K562 (cell line): ENCODE measurements around the gene PRKCB. TPM values are rescaled to one million over a fixed set of nuclear protein-coding genes. Genes with fewer than 3 reads are reported as not detected.
A peak's percentile ranks its signal among the peaks of the same experiment; 100 is the strongest.

Source experiments
- FOXJ2 ChIP-seq: fragments of 200-800 bp; sonication (Bioruptor generic); IDR thresholded peaks from 2 replicates; pipeline ENCODE4 v1.6.1; 2016; ENCODE audit warnings: missing genetic modification characterization, missing compliant biosample characterization
- HDAC1 ChIP-seq, 2 experiments: fragments of 450-650 bp; IDR thresholded peaks; 2 replicates each; pipeline ENCODE4 v1.6.1; 2016 to 2017; ENCODE audit warnings: inconsistent platforms in 1 of 2, mild to moderate bottlenecking in 1 of 2, moderate library complexity in 1 of 2
- MXI1 ChIP-seq: IDR thresholded peaks from 2 replicates; pipeline ENCODE4 v1.6.1; 2011; ENCODE audit warnings: low read depth, mild to moderate bottlenecking, improper control_type of control experiment, low read length
- MYNN ChIP-seq, 2 experiments: sonication (generic); formaldehyde crosslinking in 1 of 2; IDR thresholded peaks; 2 replicates each; pipeline versions ENCODE4 v1.5.0 to v1.6.1; 2016 to 2020; ENCODE audit warnings: antibody characterized with exemption in 1 of 2, missing genetic modification reagents in 1 of 2
- NR3C1 ChIP-seq: sonication (generic); formaldehyde crosslinking; IDR thresholded peaks from 2 replicates; pipeline ENCODE4 v1.8.1; 2022; ENCODE audit warnings: missing genetic modification reagents
- PKNOX1 ChIP-seq: fragments of 450-650 bp; IDR thresholded peaks from 2 replicates; pipeline ENCODE4 v1.6.1; 2016
- POLR3G ChIP-seq: IDR thresholded peaks from 2 replicates; pipeline ENCODE4 v1.6.1; 2011; ENCODE audit not compliant: insufficient read length, insufficient replicate concordance; ENCODE audit errors: extremely low read depth
- ZBTB33 ChIP-seq: sonication (generic); formaldehyde crosslinking; IDR thresholded peaks from 2 replicates; pipeline ENCODE4 v1.8.1; 2023; ENCODE audit warnings: mild to moderate bottlenecking, missing genetic modification reagents
- ZBTB49 ChIP-seq: sonication (generic); formaldehyde crosslinking; IDR thresholded peaks from 2 replicates; pipeline ENCODE4 v1.8.0; 2022; ENCODE audit warnings: missing genetic modification reagents, mild to moderate bottlenecking, borderline replicate concordance
- ZNF124 ChIP-seq: sonication (generic); formaldehyde crosslinking; IDR thresholded peaks from 2 replicates; pipeline ENCODE4 v1.8.1; 2022; ENCODE audit warnings: missing genetic modification reagents
- polyA plus RNA-seq, 8 experiments: library from polyadenylated mRNA; depleted of rRNA in 4 of 8; stranded (reverse) in 5 of 8; unstranded in 3 of 8; fragments of >200 nt; fragmentation: Nextera tagmentation in 2 of 8; fragmentation: Illumina TruSeq in 1 of 8; extraction: Ambion mirVana in 2 of 8; extraction: Trizol in 1 of 8; gene quantifications; 2 replicates each; pipeline versions ENCODE4 v1.2.1 to v1.2.3, GENCODE V29; 2011 to 2014; ENCODE audit warnings: inconsistent platforms in 1 of 8, missing spikeins in 1 of 8
- total RNA-seq, 7 experiments: library from RNA; depleted of rRNA in 6 of 7; stranded (reverse); fragments of >200 nt in 6 of 7; fragmentation: Illumina TruSeq in 2 of 7; extraction: Trizol in 2 of 7; gene quantifications; 2 replicates each; pipeline versions ENCODE4 v1.2.1 to v1.2.3, GENCODE V29; 2011 to 2021; ENCODE audit warnings: low replicate concordance in 1 of 7
- TF ChIP-seq, protein P1 (sequence below), 2 experiments: fragments of 200-800 bp in 1 of 2; sonication (Bioruptor generic) in 1 of 2; sonication (generic) in 1 of 2; formaldehyde crosslinking in 1 of 2; IDR thresholded peaks in 1 of 2; conservative IDR thresholded peaks in 1 of 2; 2 replicates each; pipeline versions ENCODE4 v1.5.0 to v1.6.1; 2016 to 2020; ENCODE audit warnings: missing compliant biosample characterization in 1 of 2, missing genetic modification characterization in 1 of 2, missing genetic modification reagents in 1 of 2
- TF ChIP-seq, protein P2 (sequence below): sonication (generic); formaldehyde crosslinking; IDR thresholded peaks from 2 replicates; pipeline ENCODE4 v1.8.0; 2023; ENCODE audit warnings: mild to moderate bottlenecking, missing genetic modification reagents

The PRKCB gene
- total and polyA plus RNA-seq, 9 of the 15 experiments (the other 6 are each of a cell fraction or from before 2014, with no cell fraction given): 49.9 to 276 (median 148) TPM

DNA sequence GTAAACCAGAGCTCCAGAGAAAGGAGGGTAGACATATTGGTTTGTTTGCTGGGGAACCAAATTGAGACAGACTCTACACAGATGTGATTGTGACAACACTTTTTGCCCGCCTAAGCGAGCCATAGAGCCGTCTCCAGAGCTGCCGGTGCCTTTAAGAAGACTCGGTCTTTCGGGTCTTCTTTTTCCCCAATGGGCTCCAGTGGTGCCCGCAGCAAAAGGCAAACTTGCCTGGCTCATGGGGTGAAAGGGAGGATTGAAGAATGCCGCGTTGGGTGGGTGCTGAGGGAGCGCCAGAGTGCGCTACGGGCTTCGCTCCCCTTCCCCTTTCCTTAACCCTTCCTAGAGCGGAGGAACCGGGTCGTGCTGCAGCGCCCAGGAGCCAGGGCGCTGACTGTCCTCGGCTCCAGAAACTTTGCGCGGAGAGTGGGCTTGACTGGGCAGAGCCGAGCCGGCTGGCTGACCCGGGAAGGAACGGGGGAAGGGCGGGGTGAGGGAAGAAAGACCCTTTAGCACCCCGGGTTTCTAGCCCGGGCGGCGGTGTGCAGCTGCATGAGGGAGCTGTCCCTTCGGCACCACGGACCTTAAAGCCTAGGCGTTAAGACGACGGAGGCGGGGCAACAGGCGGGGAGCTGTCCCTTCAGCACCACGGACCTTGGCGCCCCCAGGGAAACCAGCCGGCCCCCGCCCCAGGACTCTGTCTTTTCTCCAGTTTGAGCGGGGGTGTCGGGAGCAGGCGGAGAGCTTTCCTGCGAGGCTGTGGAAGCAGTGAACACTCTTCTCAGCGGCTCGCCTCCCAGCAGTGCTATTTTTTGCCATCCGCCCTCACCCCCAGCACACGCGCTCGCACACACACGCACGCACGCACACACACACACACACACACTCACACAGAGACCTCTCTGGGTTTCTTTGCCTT lies 419.9 kb downstream of the PRKCB start, which contains the start of gene CACNG3 (continued):
- TF ChIP-seq PKNOX1 (no peak), MYNN (IDR thresholded peaks at IDR 0.05) (no peak), MYNN (CRISPR knock-in tag; IDR thresholded peaks at IDR 0.05) (0 out of 2 replicates have a peak, but pooled peaks have one; percentile 68), NR3C1 (CRISPR knock-in tag) (peak; percentile 95), ZNF124 (CRISPR knock-in tag) (0 out of 2 replicates have a peak, but pooled peaks have one; percentile 33), FOXJ2 (tag) (0 out of 2 replicates have a peak, but pooled peaks have one; percentile 18), HDAC1 (IDR thresholded peaks at IDR 0.05) (peak in 1 of 2 experiments; percentile 79; a peak in 2 of 4 replicates), ZBTB33 (peak; percentile 58; the same call in 1 of the 2 replicates), MXI1 (peak; percentile 45; the same call in 1 of the 2 replicates), ZBTB49 (CRISPR knock-in tag) (0 out of 2 replicates have a peak, but pooled peaks have one; percentile 49), POLR3G (no peak)
- TF ChIP-seq, protein P1, sequence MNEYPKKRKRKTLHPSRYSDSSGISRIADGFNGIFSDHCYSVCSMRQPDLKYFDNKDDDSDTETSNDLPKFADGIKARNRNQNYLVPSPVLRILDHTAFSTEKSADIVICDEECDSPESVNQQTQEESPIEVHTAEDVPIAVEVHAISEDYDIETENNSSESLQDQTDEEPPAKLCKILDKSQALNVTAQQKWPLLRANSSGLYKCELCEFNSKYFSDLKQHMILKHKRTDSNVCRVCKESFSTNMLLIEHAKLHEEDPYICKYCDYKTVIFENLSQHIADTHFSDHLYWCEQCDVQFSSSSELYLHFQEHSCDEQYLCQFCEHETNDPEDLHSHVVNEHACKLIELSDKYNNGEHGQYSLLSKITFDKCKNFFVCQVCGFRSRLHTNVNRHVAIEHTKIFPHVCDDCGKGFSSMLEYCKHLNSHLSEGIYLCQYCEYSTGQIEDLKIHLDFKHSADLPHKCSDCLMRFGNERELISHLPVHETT (CRISPR knock-in tag; conservative IDR thresholded peaks at IDR 0.05 in 1 of 2, IDR thresholded peaks at IDR 0.05 in 1 of 2): peak in 1 of 2 experiments; percentile 65; a peak in 1 of 4 replicates
- TF ChIP-seq, protein P2, sequence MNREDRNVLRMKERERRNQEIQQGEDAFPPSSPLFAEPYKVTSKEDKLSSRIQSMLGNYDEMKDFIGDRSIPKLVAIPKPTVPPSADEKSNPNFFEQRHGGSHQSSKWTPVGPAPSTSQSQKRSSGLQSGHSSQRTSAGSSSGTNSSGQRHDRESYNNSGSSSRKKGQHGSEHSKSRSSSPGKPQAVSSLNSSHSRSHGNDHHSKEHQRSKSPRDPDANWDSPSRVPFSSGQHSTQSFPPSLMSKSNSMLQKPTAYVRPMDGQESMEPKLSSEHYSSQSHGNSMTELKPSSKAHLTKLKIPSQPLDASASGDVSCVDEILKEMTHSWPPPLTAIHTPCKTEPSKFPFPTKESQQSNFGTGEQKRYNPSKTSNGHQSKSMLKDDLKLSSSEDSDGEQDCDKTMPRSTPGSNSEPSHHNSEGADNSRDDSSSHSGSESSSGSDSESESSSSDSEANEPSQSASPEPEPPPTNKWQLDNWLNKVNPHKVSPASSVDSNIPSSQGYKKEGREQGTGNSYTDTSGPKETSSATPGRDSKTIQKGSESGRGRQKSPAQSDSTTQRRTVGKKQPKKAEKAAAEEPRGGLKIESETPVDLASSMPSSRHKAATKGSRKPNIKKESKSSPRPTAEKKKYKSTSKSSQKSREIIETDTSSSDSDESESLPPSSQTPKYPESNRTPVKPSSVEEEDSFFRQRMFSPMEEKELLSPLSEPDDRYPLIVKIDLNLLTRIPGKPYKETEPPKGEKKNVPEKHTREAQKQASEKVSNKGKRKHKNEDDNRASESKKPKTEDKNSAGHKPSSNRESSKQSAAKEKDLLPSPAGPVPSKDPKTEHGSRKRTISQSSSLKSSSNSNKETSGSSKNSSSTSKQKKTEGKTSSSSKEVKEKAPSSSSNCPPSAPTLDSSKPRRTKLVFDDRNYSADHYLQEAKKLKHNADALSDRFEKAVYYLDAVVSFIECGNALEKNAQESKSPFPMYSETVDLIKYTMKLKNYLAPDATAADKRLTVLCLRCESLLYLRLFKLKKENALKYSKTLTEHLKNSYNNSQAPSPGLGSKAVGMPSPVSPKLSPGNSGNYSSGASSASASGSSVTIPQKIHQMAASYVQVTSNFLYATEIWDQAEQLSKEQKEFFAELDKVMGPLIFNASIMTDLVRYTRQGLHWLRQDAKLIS (CRISPR knock-in tag): peak; percentile 50; the same call in 1 of the 2 replicates
